ENCODE results near the gene MYO1B. TPM values are rescaled to one million over a fixed set of nuclear protein-coding genes. Genes with fewer than 3 reads are reported as not detected.

MYO1B gene
- total RNA-seq, 1 experiment from 2014 or later, result 80.3 TPM

DNA sequence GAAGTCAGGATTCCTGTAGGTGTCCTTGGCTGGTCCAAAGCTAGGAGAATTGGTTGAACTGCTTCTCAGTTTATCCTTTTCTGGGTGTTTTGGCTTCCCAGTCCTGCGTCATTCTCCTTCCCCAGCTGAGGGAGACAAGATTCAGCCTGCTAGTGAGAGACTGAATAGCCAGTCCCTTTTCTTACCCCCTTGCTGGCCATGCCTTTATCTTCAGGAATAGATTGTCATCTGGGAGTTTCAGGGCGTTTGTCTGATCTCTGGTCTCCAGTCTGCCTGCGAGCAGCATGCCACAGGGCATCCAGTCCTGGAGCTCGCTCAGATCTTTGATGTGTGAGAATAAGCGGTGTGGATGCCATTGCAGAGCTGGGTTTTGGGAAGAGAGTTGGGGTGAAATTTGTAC, 5.8 kb downstream of the MYO1B start:
- intact Hi-C loops (cut with micrococcal nuclease; ENCODE audit: unreplicated experiment), result no loop called here
- H3K27me3 ChIP-seq (replicated peaks; ENCODE audit: control insufficient read depth, insufficient read depth, low read length), result no peaks in the 10 kb centered on the region
- no peaks in the 10 kb centered on the region for H3K9me3 Mint-ChIP-seq (ENCODE audit: unreplicated experiment)
- CTCF ChIA-PET, result interaction anchor here (1.0 to 1.2 kb wide), 2 partner anchors 68 to 199 kb away, joined by 4 read pairs; no protein-coding TSS in a partner anchor
- TF ChIP-seq, protein P1, sequence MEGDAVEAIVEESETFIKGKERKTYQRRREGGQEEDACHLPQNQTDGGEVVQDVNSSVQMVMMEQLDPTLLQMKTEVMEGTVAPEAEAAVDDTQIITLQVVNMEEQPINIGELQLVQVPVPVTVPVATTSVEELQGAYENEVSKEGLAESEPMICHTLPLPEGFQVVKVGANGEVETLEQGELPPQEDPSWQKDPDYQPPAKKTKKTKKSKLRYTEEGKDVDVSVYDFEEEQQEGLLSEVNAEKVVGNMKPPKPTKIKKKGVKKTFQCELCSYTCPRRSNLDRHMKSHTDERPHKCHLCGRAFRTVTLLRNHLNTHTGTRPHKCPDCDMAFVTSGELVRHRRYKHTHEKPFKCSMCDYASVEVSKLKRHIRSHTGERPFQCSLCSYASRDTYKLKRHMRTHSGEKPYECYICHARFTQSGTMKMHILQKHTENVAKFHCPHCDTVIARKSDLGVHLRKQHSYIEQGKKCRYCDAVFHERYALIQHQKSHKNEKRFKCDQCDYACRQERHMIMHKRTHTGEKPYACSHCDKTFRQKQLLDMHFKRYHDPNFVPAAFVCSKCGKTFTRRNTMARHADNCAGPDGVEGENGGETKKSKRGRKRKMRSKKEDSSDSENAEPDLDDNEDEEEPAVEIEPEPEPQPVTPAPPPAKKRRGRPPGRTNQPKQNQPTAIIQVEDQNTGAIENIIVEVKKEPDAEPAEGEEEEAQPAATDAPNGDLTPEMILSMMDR (IDR thresholded peaks at IDR 0.05; ENCODE audit: insufficient read depth in 1 of 2, low read depth in 1 of 2, low read length in 1 of 2, severe bottlenecking in 1 of 2, unreplicated experiment in 1 of 2), result no peak
- peak; percentile 18 to 67 for DNase-seq
- peaks cover 39% of the 10 kb centered on the region for H3K36me3 Mint-ChIP-seq (ENCODE audit: insufficient read depth, unreplicated experiment)
- no peaks in the 10 kb centered on the region for H3K27me3 Mint-ChIP-seq (ENCODE audit: insufficient read depth, unreplicated experiment)
- peaks cover 65% of the 10 kb centered on the region for H3K4me1 Mint-ChIP-seq (ENCODE audit: low read depth, unreplicated experiment)
- no peaks in the 10 kb centered on the region for H3K36me3 ChIP-seq (ENCODE audit: control insufficient read depth, insufficient read depth, low read length)
- H3K4me3 Mint-ChIP-seq (ENCODE audit: unreplicated experiment), result peak overlapping the region; percentile 25
- peak overlapping the region; percentile 52 for H3K27ac Mint-ChIP-seq (ENCODE audit: unreplicated experiment)
- POLR2A ChIA-PET, result no interaction called here
- BruUV-seq (replicated peaks), result no TSS peak
- H3K4me1 ChIP-seq, result peaks cover 65% of the 10 kb centered on the region
- H3K4me3 ChIP-seq (ENCODE audit: low read depth, low read length), result no peak overlapping the region
- H3K9me3 ChIP-seq, result no peaks in the 10 kb centered on the region

DNA sequence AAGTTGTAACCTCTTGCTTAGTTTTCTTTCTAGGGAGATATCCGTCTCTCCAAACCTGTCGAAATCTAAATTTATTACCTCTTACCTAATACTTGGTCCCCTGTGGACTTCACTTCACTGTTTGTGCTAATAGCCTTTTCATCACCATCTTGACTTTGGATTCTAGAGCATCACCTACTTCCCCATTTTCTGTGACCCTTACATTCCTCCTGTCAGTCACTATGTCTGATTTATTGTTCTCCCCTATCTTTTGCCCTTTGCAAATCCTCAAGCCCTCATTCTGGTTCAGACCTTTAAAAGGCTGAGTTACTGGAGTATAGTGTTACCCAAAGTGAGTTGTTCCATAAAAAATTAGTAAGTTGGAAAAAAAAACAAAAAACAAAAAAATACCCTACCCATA, 7.5 kb downstream of the MYO1B start:
- TF ChIP-seq, protein P1 (IDR thresholded peaks at IDR 0.05; ENCODE audit: insufficient read depth in 1 of 2, low read depth in 1 of 2, low read length in 1 of 2, severe bottlenecking in 1 of 2, unreplicated experiment in 1 of 2), result no peak

DNA sequence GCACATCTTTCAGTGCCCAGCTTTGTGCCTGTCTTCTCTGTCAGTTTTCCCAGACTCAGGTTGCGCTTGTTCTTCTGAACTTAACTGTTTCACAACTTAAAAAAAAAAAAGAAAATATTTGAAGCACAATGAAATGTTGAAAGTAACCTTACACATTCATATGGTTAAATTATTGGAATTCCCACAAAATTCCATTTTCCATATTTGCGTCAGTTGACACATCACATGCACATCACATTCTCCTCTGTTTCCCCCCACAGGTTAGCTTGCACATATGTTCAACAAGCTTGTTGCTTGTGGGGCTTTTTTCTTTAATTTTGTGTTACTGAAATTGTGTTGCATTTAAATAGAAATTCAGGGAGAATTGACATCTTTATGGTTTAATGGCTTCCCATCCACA, 8.3 kb downstream of the MYO1B start:
- ChIA-PET CTCF (no interaction called here), POLR2A (no interaction called here)
- no peaks in the 10 kb centered on the region for H3K27me3 Mint-ChIP-seq (ENCODE audit: insufficient read depth, unreplicated experiment)
- no peak overlapping the region for H3K4me3 Mint-ChIP-seq (ENCODE audit: unreplicated experiment)
- Histone ChIP-seq H3K27me3 (replicated peaks; ENCODE audit: control insufficient read depth, insufficient read depth, low read length) (no peaks in the 10 kb centered on the region), H3K36me3 (ENCODE audit: control insufficient read depth, insufficient read depth, low read length) (no peaks in the 10 kb centered on the region), H3K9me3 (no peaks in the 10 kb centered on the region), H3K4me1 (peaks cover 43% of the 10 kb centered on the region), H3K4me3 (ENCODE audit: low read depth, low read length) (no peak overlapping the region)
- TF ChIP-seq, protein P1 (IDR thresholded peaks at IDR 0.05; ENCODE audit: insufficient read depth in 1 of 2, low read depth in 1 of 2, low read length in 1 of 2, severe bottlenecking in 1 of 2, unreplicated experiment in 1 of 2), result no peak
- H3K4me1 Mint-ChIP-seq (ENCODE audit: low read depth, unreplicated experiment), result peaks cover 44% of the 10 kb centered on the region
- no peaks in the 10 kb centered on the region for H3K9me3 Mint-ChIP-seq (ENCODE audit: unreplicated experiment)
- DNase-seq, result no peak
- peaks cover 19% of the 10 kb centered on the region for H3K36me3 Mint-ChIP-seq (ENCODE audit: insufficient read depth, unreplicated experiment)
- no peak overlapping the region for H3K27ac Mint-ChIP-seq (ENCODE audit: unreplicated experiment)
- intact Hi-C loops (cut with micrococcal nuclease; ENCODE audit: unreplicated experiment), result no loop called here
- no TSS peak for BruUV-seq (replicated peaks)

More for the DNA sequence above, 7.5 kb downstream of the MYO1B start:
- intact Hi-C loops (cut with micrococcal nuclease; ENCODE audit: unreplicated experiment), result no loop called here
- H3K4me1 ChIP-seq, result peaks cover 51% of the 10 kb centered on the region
- no peaks in the 10 kb centered on the region for H3K27me3 Mint-ChIP-seq (ENCODE audit: insufficient read depth, unreplicated experiment)
- no peaks in the 10 kb centered on the region for H3K9me3 ChIP-seq
- no TSS peak for BruUV-seq (replicated peaks)
- peaks cover 24% of the 10 kb centered on the region for H3K36me3 Mint-ChIP-seq (ENCODE audit: insufficient read depth, unreplicated experiment)
- ChIA-PET POLR2A (no interaction called here), CTCF (no interaction called here)
- no peak overlapping the region for H3K4me3 Mint-ChIP-seq (ENCODE audit: unreplicated experiment)
- H3K4me3 ChIP-seq (ENCODE audit: low read depth, low read length), result no peak overlapping the region
- peaks cover 49% of the 10 kb centered on the region for H3K4me1 Mint-ChIP-seq (ENCODE audit: low read depth, unreplicated experiment)
- no peak for DNase-seq
- no peaks in the 10 kb centered on the region for H3K9me3 Mint-ChIP-seq (ENCODE audit: unreplicated experiment)
- no peaks in the 10 kb centered on the region for H3K27me3 ChIP-seq (replicated peaks; ENCODE audit: control insufficient read depth, insufficient read depth, low read length)
- H3K36me3 ChIP-seq (ENCODE audit: control insufficient read depth, insufficient read depth, low read length), result no peaks in the 10 kb centered on the region
- H3K27ac Mint-ChIP-seq (ENCODE audit: unreplicated experiment), result no peak overlapping the region
